Stimulated activated naive B cell treated with anti-CD40 and anti-IgM and Interleukin-4, amounts not matched to agents 10 μg/mL and 1 μg/mL and 100 μg/mL, for 72 hours (primary cell): Measurements from ENCODE around the gene TSEN34.

Experiments
- ATAC-seq, 2 donors: fragments of 150-1000 bp; cut with Tn5 transposase; replicated peaks; 2 replicates each; pipeline ENCODE4 v1.10.0; 2021; ENCODE audit warnings: moderate library complexity in 1 of 2
- DNase-seq: peaks from one replicate; pipeline ENCODE4 v3.0.0; 2021
- H3K27ac Mint-ChIP-seq: one replicate; pipeline ENCODE4 v1.8.0; 2022; ENCODE audit warnings: mild to moderate bottlenecking, mixed read lengths
- H3K27me3 Mint-ChIP-seq, 2 donors: one replicate each; pipeline ENCODE4 v1.8.0; 2022; ENCODE audit warnings: mixed read lengths in 2 of 2
- H3K36me3 Mint-ChIP-seq, 2 donors: one replicate each; pipeline ENCODE4 v1.8.0; 2022; ENCODE audit warnings: mixed read lengths in 2 of 2, mild to moderate bottlenecking in 1 of 2
- H3K4me1 Mint-ChIP-seq, 2 donors: one replicate each; pipeline ENCODE4 v1.8.0; 2022; ENCODE audit warnings: mixed read lengths in 2 of 2, mild to moderate bottlenecking in 1 of 2
- H3K4me3 Mint-ChIP-seq, 2 donors: one replicate each; pipeline ENCODE4 v1.8.0; 2022; ENCODE audit warnings: mild to moderate bottlenecking in 2 of 2, mixed read lengths in 2 of 2, moderate library complexity in 1 of 2
- H3K9me3 Mint-ChIP-seq, 2 donors: one replicate each; pipeline ENCODE4 v1.8.0; 2022; ENCODE audit warnings: mixed read lengths in 2 of 2, mild to moderate bottlenecking in 1 of 2

The TSEN34 gene

GRCh38 chr19:54155694-54156093 is 35.4 kb upstream of the TSEN34 start:
- ATAC-seq = no peak
- peaks cover 29 to 40% of the 10 kb centered on the region in 2 donors for H3K36me3 Mint-ChIP-seq
- no peaks in the 10 kb centered on the region for H3K9me3 Mint-ChIP-seq
- H3K27ac Mint-ChIP-seq = no peak overlapping the region
- no peak for DNase-seq
- no peaks in the 10 kb centered on the region for H3K27me3 Mint-ChIP-seq
- H3K4me3 Mint-ChIP-seq = no peak overlapping the region
- peaks cover 31 to 41% of the 10 kb centered on the region in 2 donors for H3K4me1 Mint-ChIP-seq

GRCh38 chr19:54156490-54156889 is 34.6 kb upstream of the TSEN34 start:
- peaks cover 35 to 47% of the 10 kb centered on the region in 2 donors for H3K4me1 Mint-ChIP-seq
- H3K9me3 Mint-ChIP-seq = no peaks in the 10 kb centered on the region
- H3K36me3 Mint-ChIP-seq = peaks cover 23 to 33% of the 10 kb centered on the region in 2 donors
- H3K4me3 Mint-ChIP-seq = peak overlapping the region in 1 of 2 donors; percentile 11
- DNase-seq (no peak), ATAC-seq (no peak)
- no peaks in the 10 kb centered on the region for H3K27me3 Mint-ChIP-seq
- peak overlapping the region; percentile 80 for H3K27ac Mint-ChIP-seq

GRCh38 chr19:54156953-54157352 is 34.2 kb upstream of the TSEN34 start:
- Mint-ChIP-seq H3K4me3 (peak overlapping the region; percentile 11 to 22), H3K9me3 (no peaks in the 10 kb centered on the region), H3K27me3 (no peaks in the 10 kb centered on the region), H3K4me1 (peaks cover 36 to 51% of the 10 kb centered on the region in 2 donors), H3K27ac (peak overlapping the region; percentile 80), H3K36me3 (peaks cover 23 to 31% of the 10 kb centered on the region in 2 donors)
- ATAC-seq (no peak), DNase-seq (no peak)

- H3K27me3 Mint-ChIP-seq = peaks cover 6 to 7% of the 10 kb centered on the region in 2 donors
- ATAC-seq (peak; percentile 10 to 17), DNase-seq (peak; percentile 41)
- peak overlapping the region; percentile 100 for H3K27ac Mint-ChIP-seq
- H3K9me3 Mint-ChIP-seq = no peaks in the 10 kb centered on the region
- H3K36me3 Mint-ChIP-seq = peaks cover 13 to 22% of the 10 kb centered on the region in 2 donors
- peaks cover 37 to 54% of the 10 kb centered on the region in 2 donors for H3K4me1 Mint-ChIP-seq
- peak overlapping the region; percentile 89 to 95 for H3K4me3 Mint-ChIP-seq
These were observed 32.2 kb upstream of the TSEN34 start for GRCh38 chr19:54158812-54159351.

GRCh38 chr19:54159352-54160181 is 31.5 kb upstream of the TSEN34 start, which contains the start of gene LENG1:
Gene LENG1 (minus strand): TSS chr19:54159721. CDS start chr19:54159695, 26 bp downstream.
- Mint-ChIP-seq H3K27me3 (peaks cover 12 to 14% of the 10 kb centered on the region in 2 donors), H3K4me1 (peaks cover 39 to 56% of the 10 kb centered on the region in 2 donors), H3K36me3 (peaks cover 10 to 18% of the 10 kb centered on the region in 2 donors), H3K27ac (peak within 1 kb of the TSS; percentile 100), H3K9me3 (no peaks in the 10 kb centered on the region), H3K4me3 (peak within 1 kb of the TSS; percentile 89 to 95)
- DNase-seq (peak; percentile 100), ATAC-seq (peak; percentile 91 to 93)

GRCh38 chr19:54160182-54160811 is 30.8 kb upstream of the TSEN34 start:
- H3K4me3 Mint-ChIP-seq = peak overlapping the region; percentile 89 to 95
- H3K9me3 Mint-ChIP-seq = no peaks in the 10 kb centered on the region
- DNase-seq = no peak
- peaks cover 40 to 55% of the 10 kb centered on the region in 2 donors for H3K4me1 Mint-ChIP-seq
- peaks cover 10 to 14% of the 10 kb centered on the region in 2 donors for H3K36me3 Mint-ChIP-seq
- ATAC-seq = no peak
- peaks cover 19 to 21% of the 10 kb centered on the region in 2 donors for H3K27me3 Mint-ChIP-seq
- H3K27ac Mint-ChIP-seq = peak overlapping the region; percentile 100

GRCh38 chr19:54160854-54161253 is 30.3 kb upstream of the TSEN34 start:
- DNase-seq (no peak), ATAC-seq (no peak)
- Mint-ChIP-seq H3K4me3 (peak overlapping the region; percentile 89 to 95), H3K27me3 (peaks cover 25 to 27% of the 10 kb centered on the region in 2 donors), H3K36me3 (peaks cover 7 to 14% of the 10 kb centered on the region in 2 donors), H3K27ac (peak overlapping the region; percentile 100), H3K9me3 (no peaks in the 10 kb centered on the region), H3K4me1 (peaks cover 42 to 55% of the 10 kb centered on the region in 2 donors)

GRCh38 chr19:54162241-54162805 is 28.8 kb upstream of the TSEN34 start:
- Mint-ChIP-seq H3K36me3 (peaks cover 0 to 7% of the 10 kb centered on the region in 2 donors), H3K9me3 (no peaks in the 10 kb centered on the region), H3K4me3 (peak overlapping the region; percentile 85 to 86), H3K4me1 (peaks cover 36 to 50% of the 10 kb centered on the region in 2 donors), H3K27ac (peak overlapping the region; percentile 28), H3K27me3 (peaks cover 27 to 39% of the 10 kb centered on the region in 2 donors)
- peak; percentile 22 to 38 for ATAC-seq
- peak; percentile 70 for DNase-seq

GRCh38 chr19:54162884-54163283 is 28.2 kb upstream of the TSEN34 start:
- DNase-seq (no peak), ATAC-seq (no peak)
- Mint-ChIP-seq H3K9me3 (no peaks in the 10 kb centered on the region), H3K27ac (peak overlapping the region; percentile 81), H3K27me3 (peaks cover 27 to 39% of the 10 kb centered on the region in 2 donors), H3K4me3 (peak overlapping the region; percentile 85 to 86), H3K4me1 (peaks cover 36 to 49% of the 10 kb centered on the region in 2 donors), H3K36me3 (peaks cover 0 to 7% of the 10 kb centered on the region in 2 donors)

- Mint-ChIP-seq H3K4me1 (peaks cover 33 to 51% of the 10 kb centered on the region in 2 donors), H3K36me3 (peaks cover 0 to 1% of the 10 kb centered on the region in 2 donors), H3K27ac (no peak overlapping the region), H3K9me3 (no peaks in the 10 kb centered on the region), H3K4me3 (peak overlapping the region; percentile 43 to 50), H3K27me3 (peaks cover 27 to 39% of the 10 kb centered on the region in 2 donors)
- ATAC-seq (no peak), DNase-seq (peak; percentile 31)
These were observed 26.6 kb upstream of the TSEN34 start for GRCh38 chr19:54164369-54165068.

- H3K4me3 Mint-ChIP-seq = no peak overlapping the region
- H3K9me3 Mint-ChIP-seq = no peaks in the 10 kb centered on the region
- DNase-seq (no peak), ATAC-seq (no peak)
- no peaks in the 10 kb centered on the region for H3K36me3 Mint-ChIP-seq
- H3K27me3 Mint-ChIP-seq = peaks cover 27 to 39% of the 10 kb centered on the region in 2 donors
- H3K27ac Mint-ChIP-seq = no peak overlapping the region
- H3K4me1 Mint-ChIP-seq = peaks cover 30 to 49% of the 10 kb centered on the region in 2 donors
These were observed 25.9 kb upstream of the TSEN34 start for GRCh38 chr19:54165222-54165621.

- DNase-seq = peak; percentile 80
- Mint-ChIP-seq H3K4me1 (peaks cover 20 to 33% of the 10 kb centered on the region in 2 donors), H3K4me3 (no peak overlapping the region), H3K9me3 (no peaks in the 10 kb centered on the region), H3K27me3 (peaks cover 20 to 33% of the 10 kb centered on the region in 2 donors), H3K36me3 (no peaks in the 10 kb centered on the region), H3K27ac (peak overlapping the region; percentile 67)
- peak; percentile 93 for ATAC-seq
These were observed 22.8 kb upstream of the TSEN34 start for GRCh38 chr19:54168174-54168917.
